Skeletal muscle tissue (tissue), 4 donors: ENCODE data around the gene FAS. TPM values are rescaled to one million over a fixed set of nuclear protein-coding genes. Genes with fewer than 3 reads are reported as not detected.
A peak's percentile ranks its signal among the peaks of the same experiment; 100 is the strongest.

Experiments
- H3K27ac ChIP-seq: one replicate; pipeline ENCODE4 v1.7.0; 2013; ENCODE audit warnings: mild to moderate bottlenecking, low read depth, low read length, inconsistent platforms
- H3K27me3 ChIP-seq, 3 donors: one replicate each; pipeline ENCODE4 v1.7.0; 2013; ENCODE audit warnings: low read length in 3 of 3; ENCODE audit not compliant: control insufficient read depth in 3 of 3, insufficient read depth in 3 of 3
- H3K36me3 ChIP-seq, 3 donors: one replicate each; pipeline ENCODE4 v1.7.0; 2013; ENCODE audit warnings: low read length in 3 of 3; ENCODE audit not compliant: control insufficient read depth in 3 of 3, insufficient read depth in 3 of 3
- H3K4me1 ChIP-seq, 3 donors: one replicate each; pipeline ENCODE4 v1.7.0; 2013; ENCODE audit warnings: low read length in 3 of 3, mild to moderate bottlenecking in 3 of 3; ENCODE audit not compliant: control insufficient read depth in 3 of 3, insufficient read depth in 3 of 3
- H3K4me3 ChIP-seq, 3 donors: one replicate each; pipeline ENCODE4 v1.7.0; 2013; ENCODE audit warnings: low read length in 3 of 3
- H3K9ac ChIP-seq, 3 donors: one replicate each; pipeline ENCODE4 v1.7.0; 2013; ENCODE audit warnings: low read length in 3 of 3, mild to moderate bottlenecking in 3 of 3, moderate library complexity in 2 of 3, low read depth in 1 of 3
- H3K9me3 ChIP-seq, 3 donors: one replicate each; pipeline ENCODE4 v1.7.0; 2013; ENCODE audit warnings: low read length in 3 of 3; ENCODE audit not compliant: control insufficient read depth in 3 of 3
- total RNA-seq: library from RNA; depleted of rRNA; stranded (reverse); fragments of >200 nt; gene quantifications from one replicate; pipeline ENCODE4 v1.2.3, GENCODE V29; 2014
- donor health status: Osteomylitis.

Gene FAS
- total RNA-seq, result 8.4 TPM

DNA sequence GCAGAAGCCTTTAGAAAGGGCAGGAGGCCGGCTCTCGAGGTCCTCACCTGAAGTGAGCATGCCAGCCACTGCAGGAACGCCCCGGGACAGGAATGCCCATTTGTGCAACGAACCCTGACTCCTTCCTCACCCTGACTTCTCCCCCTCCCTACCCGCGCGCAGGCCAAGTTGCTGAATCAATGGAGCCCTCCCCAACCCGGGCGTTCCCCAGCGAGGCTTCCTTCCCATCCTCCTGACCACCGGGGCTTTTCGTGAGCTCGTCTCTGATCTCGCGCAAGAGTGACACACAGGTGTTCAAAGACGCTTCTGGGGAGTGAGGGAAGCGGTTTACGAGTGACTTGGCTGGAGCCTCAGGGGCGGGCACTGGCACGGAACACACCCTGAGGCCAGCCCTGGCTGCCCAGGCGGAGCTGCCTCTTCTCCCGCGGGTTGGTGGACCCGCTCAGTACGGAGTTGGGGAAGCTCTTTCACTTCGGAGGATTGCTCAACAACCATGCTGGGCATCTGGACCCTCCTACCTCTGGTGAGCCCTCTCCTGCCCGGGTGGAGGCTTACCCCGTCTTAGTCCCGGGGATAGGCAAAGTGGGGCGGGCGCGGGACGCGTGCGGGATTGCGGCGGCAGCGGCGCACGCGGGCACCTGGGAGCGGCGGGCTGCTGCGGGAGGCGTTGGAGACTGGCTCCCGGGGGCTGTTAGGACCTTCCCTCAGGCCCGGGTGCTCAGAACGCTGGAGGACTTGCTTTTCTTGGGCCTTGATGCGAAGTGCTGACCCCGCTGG, at the start of gene FAS:
Gene FAS, plus strand, starts transcription at position 415 of the 777 bp plus-strand sequence. Its CDS starts 79 bp downstream, at position 494.
- H3K36me3 ChIP-seq, result no peaks in the 10 kb centered on the region
- H3K4me1 ChIP-seq, result peaks cover 4 to 24% (median 23%) of the 10 kb centered on the region in 3 donors
- H3K27ac ChIP-seq, result peak within 1 kb of the TSS; percentile 91
- H3K4me3 ChIP-seq, result peak within 1 kb of the TSS; percentile 77 to 98 (median 89)
- no peaks in the 10 kb centered on the region for H3K9me3 ChIP-seq
- H3K27me3 ChIP-seq, result no peaks in the 10 kb centered on the region
- H3K9ac ChIP-seq, result peak within 1 kb of the TSS; percentile 83 to 95 (median 83)

DNA sequence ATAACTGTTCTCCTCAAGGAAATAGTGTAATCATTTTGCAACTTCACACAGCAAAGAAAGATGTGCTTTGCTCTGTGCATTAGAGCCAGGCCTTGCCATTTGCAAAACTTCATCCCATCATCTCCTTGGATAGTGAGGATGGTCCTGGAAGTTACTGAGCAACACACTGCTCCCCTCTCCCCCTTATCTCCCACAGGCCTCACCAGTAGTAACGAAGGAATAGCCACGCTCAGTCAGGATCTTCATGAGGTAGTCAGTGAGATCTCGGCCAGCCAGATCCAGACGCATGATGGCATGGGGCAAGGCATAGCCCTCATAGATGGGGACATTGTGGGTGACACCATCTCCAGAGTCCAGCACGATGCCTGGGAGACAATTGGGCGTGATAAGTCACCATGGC, 49.6 kb upstream of the FAS start:
- Histone ChIP-seq H3K27me3 (peaks cover 0 to 3% (median 0%) of the 10 kb centered on the region in 3 donors), H3K4me1 (no peaks in the 10 kb centered on the region), H3K4me3 (no peak overlapping the region), H3K9me3 (no peaks in the 10 kb centered on the region), H3K36me3 (peaks cover 5 to 26% (median 9%) of the 10 kb centered on the region in 3 donors), H3K9ac (no peak overlapping the region), H3K27ac (no peak overlapping the region)

DNA sequence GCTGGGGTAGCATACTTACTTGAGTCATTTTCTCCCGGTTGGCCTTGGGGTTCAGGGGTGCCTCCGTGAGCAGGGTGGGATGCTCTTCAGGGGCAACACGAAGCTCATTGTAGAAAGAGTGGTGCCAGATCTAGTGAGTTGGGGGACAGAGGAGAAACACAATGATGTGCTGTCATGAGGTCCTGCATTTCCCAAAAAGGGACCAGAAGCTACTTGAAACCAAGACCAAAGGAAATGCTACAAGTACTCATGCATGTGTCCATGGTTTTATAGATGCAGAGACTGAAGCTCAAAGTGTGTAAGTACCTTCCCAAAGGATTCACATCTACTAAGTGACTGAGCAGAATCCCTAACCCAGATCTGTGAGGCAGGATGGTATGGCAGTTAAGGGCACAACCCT, 46.8 kb upstream of the FAS start:
- no peaks in the 10 kb centered on the region for H3K9me3 ChIP-seq
- no peak overlapping the region for H3K9ac ChIP-seq
- H3K27me3 ChIP-seq, result peaks cover 0 to 3% (median 0%) of the 10 kb centered on the region in 3 donors
- peaks cover 3 to 19% (median 9%) of the 10 kb centered on the region in 3 donors for H3K36me3 ChIP-seq
- H3K4me1 ChIP-seq, result peaks cover 0 to 2% (median 0%) of the 10 kb centered on the region in 3 donors
- H3K27ac ChIP-seq, result no peak overlapping the region
- no peak overlapping the region for H3K4me3 ChIP-seq

DNA sequence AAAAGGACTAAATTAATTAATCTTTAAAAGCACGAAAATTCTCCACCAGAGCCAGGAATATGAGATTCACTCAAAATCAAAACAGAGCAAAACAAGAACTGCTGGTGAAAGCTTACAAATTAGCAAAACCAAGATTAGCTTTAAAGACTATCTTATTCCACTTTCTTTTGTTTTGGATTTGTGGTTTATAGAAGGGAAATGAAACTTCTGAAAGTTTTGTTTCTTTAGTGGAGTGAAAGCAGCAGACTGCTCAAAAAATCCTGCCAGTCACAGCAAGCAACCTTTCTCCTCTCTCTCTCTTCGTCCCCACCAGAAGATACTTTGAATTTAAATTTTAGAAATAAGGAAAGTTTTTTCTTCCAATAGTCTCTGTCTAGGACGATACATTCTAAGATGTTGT, 45.8 kb upstream of the FAS start:
- no peak overlapping the region for H3K27ac ChIP-seq

DNA sequence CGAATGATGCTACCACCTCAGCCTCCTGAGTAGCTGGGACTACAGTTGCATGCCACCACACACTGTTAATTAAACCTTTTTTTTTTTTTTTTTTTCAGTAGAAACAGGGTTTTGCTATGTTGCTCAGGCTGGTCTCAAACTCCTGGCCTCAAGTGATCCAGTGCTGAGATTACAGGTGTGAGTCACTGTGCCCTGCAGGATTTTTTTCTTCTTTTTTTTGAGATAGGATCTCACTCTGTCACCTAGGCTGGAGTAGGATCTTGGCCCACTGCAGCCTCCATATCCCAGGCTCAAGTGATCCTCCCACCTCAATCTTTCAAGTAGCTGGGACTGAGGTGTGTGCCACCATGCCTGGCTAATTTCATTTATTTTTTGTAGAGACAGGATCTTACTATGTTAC, 44.4 kb upstream of the FAS start:
- H3K27ac ChIP-seq, result no peak overlapping the region
- peaks cover 0 to 11% (median 0%) of the 10 kb centered on the region in 3 donors for H3K4me1 ChIP-seq
- no peaks in the 10 kb centered on the region for H3K27me3 ChIP-seq
- peaks cover 0 to 3% (median 0%) of the 10 kb centered on the region in 3 donors for H3K36me3 ChIP-seq
- H3K4me3 ChIP-seq, result no peak overlapping the region
- no peak overlapping the region for H3K9ac ChIP-seq
- H3K9me3 ChIP-seq, result no peaks in the 10 kb centered on the region

More for the DNA sequence above, 45.8 kb upstream of the FAS start:
- Histone ChIP-seq H3K9me3 (no peaks in the 10 kb centered on the region), H3K36me3 (peaks cover 0 to 14% (median 3%) of the 10 kb centered on the region in 3 donors), H3K27me3 (peaks cover 0 to 3% (median 0%) of the 10 kb centered on the region in 3 donors), H3K4me1 (peaks cover 0 to 3% (median 0%) of the 10 kb centered on the region in 3 donors), H3K9ac (no peak overlapping the region), H3K4me3 (no peak overlapping the region)

DNA sequence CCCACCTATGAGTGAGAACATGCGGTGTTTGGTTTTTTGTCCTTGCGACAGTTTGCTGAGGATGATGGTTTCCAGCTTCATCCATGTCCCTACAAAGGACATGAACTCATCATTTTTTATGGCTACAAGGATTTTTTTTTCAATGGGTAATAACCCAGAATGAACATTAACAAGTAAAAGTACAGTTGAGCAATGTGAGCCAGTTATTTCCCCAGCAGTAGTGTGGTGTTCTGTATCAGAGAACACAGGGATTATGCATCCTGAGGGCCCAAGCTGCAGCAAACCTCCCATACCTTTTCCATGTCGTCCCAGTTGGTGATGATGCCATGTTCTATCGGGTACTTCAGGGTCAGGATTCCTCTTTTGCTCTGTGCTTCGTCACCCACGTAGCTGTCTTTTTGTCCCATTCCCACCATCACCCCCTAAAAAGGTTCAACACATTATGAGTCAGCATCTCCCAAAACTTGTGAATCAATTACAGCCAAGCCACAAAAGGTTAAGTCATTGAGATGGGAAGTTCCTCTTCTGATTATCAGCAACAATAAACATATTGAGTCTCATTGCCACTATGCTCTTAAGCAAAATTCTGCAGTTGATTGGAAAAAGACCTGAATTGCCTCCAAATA, 43.5 kb upstream of the FAS start:
- no peak overlapping the region for H3K27ac ChIP-seq
- H3K4me3 ChIP-seq, result no peak overlapping the region
- H3K36me3 ChIP-seq, result peaks cover 0 to 3% (median 0%) of the 10 kb centered on the region in 3 donors

DNA sequence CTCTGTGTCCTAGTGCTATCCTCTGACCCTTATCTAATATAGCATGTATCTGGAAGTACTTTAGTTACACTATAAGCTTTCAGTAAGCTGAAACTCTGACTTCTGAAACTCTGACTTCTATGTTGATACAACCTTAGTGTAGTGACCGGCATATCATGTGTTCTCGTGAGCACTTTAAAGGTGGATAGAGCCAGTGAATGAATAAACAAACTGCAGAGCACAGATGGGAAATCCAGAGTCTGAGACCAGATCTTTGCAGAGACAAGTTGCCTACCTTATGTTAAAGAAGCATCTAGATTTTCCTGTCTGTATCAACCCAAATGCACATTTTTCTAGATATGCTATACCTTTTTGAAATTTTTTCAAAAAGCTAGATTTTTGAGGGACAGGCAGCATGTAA, 41.5 kb upstream of the FAS start:
- Histone ChIP-seq H3K9ac (peak overlapping the region in 1 of 3 donors; percentile 43), H3K36me3 (no peaks in the 10 kb centered on the region), H3K4me1 (peaks cover 0 to 28% (median 2%) of the 10 kb centered on the region in 3 donors), H3K27ac (no peak overlapping the region), H3K4me3 (peak overlapping the region in 1 of 3 donors; percentile 14), H3K27me3 (no peaks in the 10 kb centered on the region), H3K9me3 (no peaks in the 10 kb centered on the region)

More for the DNA sequence above, 43.5 kb upstream of the FAS start:
- H3K27me3 ChIP-seq, result no peaks in the 10 kb centered on the region
- no peaks in the 10 kb centered on the region for H3K9me3 ChIP-seq
- H3K4me1 ChIP-seq, result peaks cover 0 to 19% (median 2%) of the 10 kb centered on the region in 3 donors
- H3K9ac ChIP-seq, result no peak overlapping the region

DNA sequence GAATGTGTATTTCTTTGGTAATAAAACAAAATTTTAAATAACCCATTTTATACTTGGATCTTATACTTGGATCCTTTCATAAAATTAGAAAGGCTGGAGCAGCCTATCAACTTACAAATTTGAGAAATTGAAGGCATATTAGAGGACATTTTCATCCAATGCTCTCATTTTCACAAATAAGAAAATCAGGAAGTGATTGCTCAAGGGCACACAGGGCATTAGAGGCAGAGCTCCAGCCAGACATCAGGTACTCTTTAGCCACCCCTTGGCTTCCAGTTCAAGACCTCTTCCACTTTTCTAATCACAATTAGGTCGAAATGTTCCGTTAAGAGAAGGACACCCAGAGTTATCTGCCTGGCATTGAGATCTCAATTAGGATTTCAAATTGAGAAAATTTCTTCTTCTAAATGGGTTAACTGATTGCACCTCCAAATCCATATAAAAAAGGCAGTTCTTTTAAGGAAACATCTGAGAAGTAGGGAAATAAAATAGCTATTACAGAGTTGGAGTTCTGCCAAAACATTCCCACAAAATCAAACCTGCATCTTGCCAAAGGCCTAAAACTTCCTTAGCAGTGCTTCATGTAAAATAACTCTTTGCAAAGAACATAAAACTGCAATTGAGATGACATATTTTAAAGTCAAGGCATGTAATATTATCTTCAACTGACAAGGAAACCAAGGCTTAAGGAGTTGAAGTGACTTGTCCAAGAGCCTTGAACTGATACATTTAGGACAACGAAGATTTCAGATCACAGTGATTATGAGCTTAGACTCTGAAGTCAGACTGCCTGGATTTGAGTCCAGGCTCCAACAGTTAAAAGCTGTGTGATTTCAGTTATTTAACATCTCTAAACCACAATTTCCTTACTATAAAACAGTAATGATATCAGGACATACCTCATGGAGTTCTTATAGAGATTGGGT, 40.4 kb upstream of the FAS start:
- Histone ChIP-seq H3K4me1 (peaks cover 0 to 28% (median 2%) of the 10 kb centered on the region in 3 donors), H3K27me3 (no peaks in the 10 kb centered on the region), H3K9ac (peak overlapping the region in 1 of 3 donors; percentile 3), H3K27ac (peak overlapping the region; percentile 67), H3K4me3 (peak overlapping the region in 1 of 3 donors; percentile 70), H3K36me3 (no peaks in the 10 kb centered on the region), H3K9me3 (no peaks in the 10 kb centered on the region)

DNA sequence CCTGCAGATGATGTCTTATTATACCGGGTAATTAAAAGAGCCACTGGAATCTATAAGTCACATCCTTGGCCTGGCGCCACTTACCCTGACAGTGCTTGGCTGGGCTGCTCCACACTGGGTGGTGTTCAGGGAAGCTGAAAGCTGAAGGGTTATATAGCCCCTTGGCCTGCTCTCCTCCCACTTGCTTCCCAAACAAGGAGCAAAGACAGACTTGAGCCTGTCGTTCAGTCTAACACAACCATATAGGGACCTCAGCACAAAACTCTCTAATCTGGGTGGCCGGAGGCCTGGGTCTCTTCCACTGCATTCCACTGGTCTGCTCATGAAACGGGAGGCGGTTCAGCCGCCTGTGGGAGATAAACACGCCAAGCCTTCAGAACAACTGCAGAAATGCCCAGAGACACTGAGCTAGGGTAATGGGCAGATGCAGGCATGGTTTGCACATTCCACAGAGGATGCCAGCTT, 37.9 kb upstream of the FAS start, which contains the start of gene ACTA2:
Gene ACTA2, minus strand, starts transcription at position 127 of the 465 bp plus-strand sequence. CDS start 3,843 bp downstream, outside the sequence.
- H3K9ac ChIP-seq, result peak within 1 kb of the TSS; percentile 58 to 65 (median 63)
- H3K27me3 ChIP-seq, result no peaks in the 10 kb centered on the region
- peaks cover 0 to 28% (median 2%) of the 10 kb centered on the region in 3 donors for H3K4me1 ChIP-seq
- H3K4me3 ChIP-seq, result peak within 1 kb of the TSS; percentile 25 to 70 (median 54)
- peak within 1 kb of the TSS; percentile 67 for H3K27ac ChIP-seq
- H3K36me3 ChIP-seq, result no peaks in the 10 kb centered on the region
- no peaks in the 10 kb centered on the region for H3K9me3 ChIP-seq
